HL-60 (cell line): ENCODE results near the gene SCD.
"Not testable (repeated sequence)": the region's sequence is repeated elsewhere in the genome, so short reads cannot be mapped to it uniquely, and the experiment has no call there.

Source experiments
- CTCF ChIP-seq: IDR thresholded peaks from one replicate; pipeline ENCODE4 v1.5.1; 2011; ENCODE audit warnings: low read length, control low read depth, inconsistent platforms; ENCODE audit not compliant: insufficient read depth
- GABPA ChIP-seq: IDR thresholded peaks from 2 replicates; pipeline ENCODE4 v1.6.1; 2012; ENCODE audit warnings: low read depth
- POLR2AphosphoS5 ChIP-seq: IDR thresholded peaks from 2 replicates; pipeline ENCODE4 v1.6.1; 2012; ENCODE audit warnings: low read depth
- REST ChIP-seq: IDR thresholded peaks from 2 replicates; pipeline ENCODE4 v1.6.1; 2012; ENCODE audit warnings: low read depth; ENCODE audit not compliant: insufficient replicate concordance

- not testable (repeated sequence) for TF ChIP-seq CTCF, POLR2AphosphoS5, GABPA, REST
Observed at GRCh38 chr10:100374677-100375353, 27.8 kb downstream of the SCD start.
